DOHH2 (cell line): ENCODE results near the gene LAMA2.

Experiments used
- EZH2phosphoT487 ChIP-seq: fragments of 200-600 bp; sonication (generic); IDR thresholded peaks from 2 replicates; pipeline ENCODE4 v1.6.1; 2017; ENCODE audit warnings: borderline replicate concordance, mild to moderate bottlenecking, antibody characterized with exemption, low read length, moderate library complexity, mixed read lengths
- TF ChIP-seq, protein P1 (sequence below): fragments of 200-600 bp; sonication (generic); IDR thresholded peaks from one replicate; pipeline ENCODE4 v1.5.1; 2014; ENCODE audit warnings: antibody characterized with exemption, mild to moderate bottlenecking, low read depth, low read length; ENCODE audit not compliant: poor library complexity, severe bottlenecking

DNA sequence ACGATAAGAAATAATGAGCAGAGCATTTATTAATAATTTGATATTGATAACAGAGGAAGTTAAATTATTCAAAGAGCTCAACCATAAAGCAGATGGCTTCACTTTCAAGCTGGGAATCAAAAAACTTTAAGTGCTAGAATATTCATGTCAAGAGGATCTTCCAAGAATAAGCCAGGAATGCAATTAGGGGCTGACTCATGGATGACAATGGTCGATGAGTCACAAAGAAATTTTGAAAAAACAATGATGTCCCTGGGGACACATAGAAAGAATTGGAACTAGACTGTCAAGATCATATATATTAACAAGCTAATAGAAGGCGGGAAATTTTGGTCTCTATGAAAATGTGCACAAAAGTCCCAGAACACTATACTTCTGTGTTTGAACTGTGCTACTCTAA is 304.1 kb downstream of the LAMA2 start:
- TF ChIP-seq, protein P1, sequence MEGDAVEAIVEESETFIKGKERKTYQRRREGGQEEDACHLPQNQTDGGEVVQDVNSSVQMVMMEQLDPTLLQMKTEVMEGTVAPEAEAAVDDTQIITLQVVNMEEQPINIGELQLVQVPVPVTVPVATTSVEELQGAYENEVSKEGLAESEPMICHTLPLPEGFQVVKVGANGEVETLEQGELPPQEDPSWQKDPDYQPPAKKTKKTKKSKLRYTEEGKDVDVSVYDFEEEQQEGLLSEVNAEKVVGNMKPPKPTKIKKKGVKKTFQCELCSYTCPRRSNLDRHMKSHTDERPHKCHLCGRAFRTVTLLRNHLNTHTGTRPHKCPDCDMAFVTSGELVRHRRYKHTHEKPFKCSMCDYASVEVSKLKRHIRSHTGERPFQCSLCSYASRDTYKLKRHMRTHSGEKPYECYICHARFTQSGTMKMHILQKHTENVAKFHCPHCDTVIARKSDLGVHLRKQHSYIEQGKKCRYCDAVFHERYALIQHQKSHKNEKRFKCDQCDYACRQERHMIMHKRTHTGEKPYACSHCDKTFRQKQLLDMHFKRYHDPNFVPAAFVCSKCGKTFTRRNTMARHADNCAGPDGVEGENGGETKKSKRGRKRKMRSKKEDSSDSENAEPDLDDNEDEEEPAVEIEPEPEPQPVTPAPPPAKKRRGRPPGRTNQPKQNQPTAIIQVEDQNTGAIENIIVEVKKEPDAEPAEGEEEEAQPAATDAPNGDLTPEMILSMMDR: no peak
- TF ChIP-seq EZH2phosphoT487: no peak
